HG02610 (cell line): ENCODE results near the gene ANXA4.

Experiments used
- ATAC-seq: cut with Tn5 transposase; IDR thresholded peaks from one replicate; pipeline ENCODE4 v1.9.1; 2021; ENCODE audit warnings: mild to moderate bottlenecking, moderate library complexity; ENCODE audit not compliant: unreplicated experiment

ANXA4 gene

GRCh38 chr2:69776886-69777785, 35.2 kb downstream of the ANXA4 start:
- no peak for ATAC-seq

GRCh38 chr2:69777786-69778105, 35.8 kb downstream of the ANXA4 start:
- no peak for ATAC-seq

- no peak for ATAC-seq
These were observed 37.5 kb downstream of the ANXA4 start for GRCh38 chr2:69779258-69780001.

GRCh38 chr2:69780921-69781320, 39.0 kb downstream of the ANXA4 start:
- no peak for ATAC-seq

GRCh38 chr2:69781321-69782248, 39.7 kb downstream of the ANXA4 start:
- ATAC-seq = no peak

- no peak for ATAC-seq
These were observed 42.3 kb downstream of the ANXA4 start for GRCh38 chr2:69784228-69784627.

- ATAC-seq = no peak
These were observed 43.4 kb downstream of the ANXA4 start for GRCh38 chr2:69785358-69785757.

GRCh38 chr2:69786052-69786560, 44.2 kb downstream of the ANXA4 start:
- ATAC-seq = no peak

- no peak for ATAC-seq
These were observed 47.3 kb downstream of the ANXA4 start for GRCh38 chr2:69789175-69789721.

- ATAC-seq = peak; percentile 53
These were observed 48.1 kb downstream of the ANXA4 start for GRCh38 chr2:69789772-69790600.

GRCh38 chr2:69790601-69790959, 48.6 kb downstream of the ANXA4 start:
- ATAC-seq = no peak

- ATAC-seq = no peak
These were observed 49.1 kb downstream of the ANXA4 start for GRCh38 chr2:69791045-69791444.

- no peak for ATAC-seq
These were observed 54.2 kb downstream of the ANXA4 start for GRCh38 chr2:69796174-69796573.

- no peak for ATAC-seq
These were observed 55.3 kb downstream of the ANXA4 start for GRCh38 chr2:69797235-69797634.

GRCh38 chr2:69797836-69798289, 55.9 kb downstream of the ANXA4 start:
- ATAC-seq = no peak

- ATAC-seq = peak; percentile 18
These were observed 56.5 kb downstream of the ANXA4 start for GRCh38 chr2:69798290-69798908.

GRCh38 chr2:69798909-69799526, 57.1 kb downstream of the ANXA4 start:
- ATAC-seq = peak; percentile 33

GRCh38 chr2:69801745-69802290, 59.9 kb downstream of the ANXA4 start:
- ATAC-seq = no peak
